Activated naive CD8-positive, alpha-beta T cell treated with anti-CD3 and anti-CD28 coated beads, Interleukin-2, amount 10 ng/mL, durations not matched to agents 7 days and 5 days (primary cell): ENCODE measurements around the gene NGLY1. TPM values are rescaled to one million over a fixed set of nuclear protein-coding genes. Genes with fewer than 3 reads are reported as not detected.

ENCODE experiments used
- ATAC-seq: fragments of 150-1000 bp; cut with Tn5 transposase; one replicate; pipeline ENCODE4 v1.10.0; 2021; ENCODE audit warnings: low read depth, moderate library complexity
- POLR2A ChIA-PET: fragments of 350-600 bp; sonication (Branson Sonifier 250); formaldehyde crosslinking; loops from one replicate; lab custom pipeline; 2021; ENCODE audit warnings: antibody characterized with exemption; lab: Charles Lee
- DNase-seq: peaks from one replicate; pipeline ENCODE4 v3.0.0; 2021
- H3K27ac Mint-ChIP-seq: one replicate; pipeline ENCODE4 v1.8.0; 2022; ENCODE audit warnings: mild to moderate bottlenecking, mixed read lengths
- H3K27me3 Mint-ChIP-seq: one replicate; pipeline ENCODE4 v1.8.0; 2022; ENCODE audit warnings: mild to moderate bottlenecking, moderate library complexity, mixed read lengths
- H3K36me3 Mint-ChIP-seq: one replicate; pipeline ENCODE4 v1.8.0; 2021; ENCODE audit warnings: mild to moderate bottlenecking, mixed read lengths
- H3K4me1 Mint-ChIP-seq: one replicate; pipeline ENCODE4 v1.8.0; 2021; ENCODE audit warnings: mixed read lengths
- H3K4me3 Mint-ChIP-seq: one replicate; pipeline ENCODE4 v1.8.0; 2022; ENCODE audit warnings: mild to moderate bottlenecking, moderate library complexity, mixed read lengths
- H3K9me3 Mint-ChIP-seq: one replicate; pipeline ENCODE4 v1.8.0; 2021; ENCODE audit warnings: mixed read lengths
- total RNA-seq, 2 experiments: library from RNA; stranded (reverse); gene quantifications; one replicate each; pipeline ENCODE4 v1.2.3, GENCODE V29; 2021

Gene NGLY1, protein sequence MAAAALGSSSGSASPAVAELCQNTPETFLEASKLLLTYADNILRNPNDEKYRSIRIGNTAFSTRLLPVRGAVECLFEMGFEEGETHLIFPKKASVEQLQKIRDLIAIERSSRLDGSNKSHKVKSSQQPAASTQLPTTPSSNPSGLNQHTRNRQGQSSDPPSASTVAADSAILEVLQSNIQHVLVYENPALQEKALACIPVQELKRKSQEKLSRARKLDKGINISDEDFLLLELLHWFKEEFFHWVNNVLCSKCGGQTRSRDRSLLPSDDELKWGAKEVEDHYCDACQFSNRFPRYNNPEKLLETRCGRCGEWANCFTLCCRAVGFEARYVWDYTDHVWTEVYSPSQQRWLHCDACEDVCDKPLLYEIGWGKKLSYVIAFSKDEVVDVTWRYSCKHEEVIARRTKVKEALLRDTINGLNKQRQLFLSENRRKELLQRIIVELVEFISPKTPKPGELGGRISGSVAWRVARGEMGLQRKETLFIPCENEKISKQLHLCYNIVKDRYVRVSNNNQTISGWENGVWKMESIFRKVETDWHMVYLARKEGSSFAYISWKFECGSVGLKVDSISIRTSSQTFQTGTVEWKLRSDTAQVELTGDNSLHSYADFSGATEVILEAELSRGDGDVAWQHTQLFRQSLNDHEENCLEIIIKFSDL
- 10 to 100 TPM; 80.4 to 80.8 TPM for total RNA-seq

DNA sequence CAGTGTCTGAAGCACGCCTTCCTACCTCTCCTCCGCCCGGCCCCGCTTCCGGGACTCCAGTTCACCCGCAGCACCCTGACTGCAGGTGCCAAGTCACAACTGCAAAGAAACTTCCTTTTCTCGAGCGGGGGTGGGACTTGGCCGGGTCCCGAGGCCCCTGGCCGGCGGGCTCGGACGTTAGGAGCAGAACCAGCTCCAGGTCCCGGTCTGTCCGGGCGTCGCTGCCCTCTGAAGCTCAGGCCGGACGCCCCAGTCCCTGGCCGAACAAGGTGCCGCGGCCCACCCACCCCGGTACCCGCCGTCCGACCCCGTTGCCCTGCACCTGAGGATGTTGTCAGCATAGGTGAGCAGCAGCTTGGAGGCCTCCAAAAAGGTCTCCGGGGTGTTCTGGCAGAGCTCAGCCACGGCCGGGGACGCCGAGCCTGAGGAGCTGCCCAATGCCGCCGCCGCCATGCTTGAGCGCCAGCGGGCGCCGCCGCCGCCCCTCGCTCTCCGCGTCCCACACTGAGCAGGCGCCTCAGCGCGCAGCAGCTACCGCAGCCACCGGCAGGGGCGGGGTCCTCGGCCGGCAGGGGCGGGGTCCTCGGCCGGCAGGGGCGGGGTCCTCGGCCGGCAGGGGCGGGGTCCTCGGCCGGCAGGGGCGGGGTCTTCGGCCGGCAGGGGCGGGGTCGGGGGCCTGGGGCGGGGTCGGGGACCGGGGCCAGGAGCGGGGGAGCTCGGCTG, at the start of gene NGLY1:
Gene NGLY1, minus strand, starts transcription at position 506 of the 723 bp plus-strand sequence. Its CDS starts 53 bp downstream, at position 453.
- peaks cover 2% of the 10 kb centered on the region for H3K27me3 Mint-ChIP-seq
- H3K36me3 Mint-ChIP-seq, result peaks cover 16% of the 10 kb centered on the region
- H3K9me3 Mint-ChIP-seq, result no peaks in the 10 kb centered on the region
- peak within 1 kb of the TSS; percentile 86 for H3K27ac Mint-ChIP-seq
- POLR2A ChIA-PET, result interaction anchor here (0.8 to 1.6 kb wide), 8 partner anchors 8 to 1866 kb away, joined by 3 to 11 read pairs (median 3); partner anchors contain the start of genes NKIRAS1 and RPL15
- H3K4me3 Mint-ChIP-seq, result peak within 1 kb of the TSS; percentile 91
- DNase-seq (peak; percentile 90), ATAC-seq (peak; percentile 95)
- H3K4me1 Mint-ChIP-seq, result peaks cover 38% of the 10 kb centered on the region

DNA sequence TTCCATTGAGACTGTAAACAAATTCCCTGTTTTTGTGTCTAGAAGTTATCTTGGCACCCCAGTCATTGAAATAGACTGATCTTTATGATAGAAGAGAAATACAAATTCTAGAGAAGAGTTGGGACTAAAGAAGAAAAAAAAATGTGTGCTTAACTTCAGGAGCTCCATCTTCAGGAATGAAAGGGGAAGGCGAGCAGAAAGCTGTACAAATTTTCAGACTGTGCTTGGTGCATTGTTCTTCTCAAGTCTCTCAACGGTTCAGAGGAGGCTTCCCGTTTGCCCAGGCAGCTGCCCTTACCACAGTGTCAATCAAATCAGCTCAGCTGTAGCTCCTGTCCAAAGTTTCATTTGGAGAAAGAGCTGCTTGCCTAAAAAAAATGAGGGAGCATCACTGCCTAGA, 48.3 kb upstream of the NGLY1 start:
- ATAC-seq, result no peak
- Mint-ChIP-seq H3K36me3 (no peaks in the 10 kb centered on the region), H3K4me3 (no peak overlapping the region), H3K9me3 (no peaks in the 10 kb centered on the region), H3K4me1 (peaks cover 2% of the 10 kb centered on the region), H3K27me3 (peaks cover 9% of the 10 kb centered on the region), H3K27ac (no peak overlapping the region)
- POLR2A ChIA-PET, result no interaction called here
- no peak for DNase-seq

DNA sequence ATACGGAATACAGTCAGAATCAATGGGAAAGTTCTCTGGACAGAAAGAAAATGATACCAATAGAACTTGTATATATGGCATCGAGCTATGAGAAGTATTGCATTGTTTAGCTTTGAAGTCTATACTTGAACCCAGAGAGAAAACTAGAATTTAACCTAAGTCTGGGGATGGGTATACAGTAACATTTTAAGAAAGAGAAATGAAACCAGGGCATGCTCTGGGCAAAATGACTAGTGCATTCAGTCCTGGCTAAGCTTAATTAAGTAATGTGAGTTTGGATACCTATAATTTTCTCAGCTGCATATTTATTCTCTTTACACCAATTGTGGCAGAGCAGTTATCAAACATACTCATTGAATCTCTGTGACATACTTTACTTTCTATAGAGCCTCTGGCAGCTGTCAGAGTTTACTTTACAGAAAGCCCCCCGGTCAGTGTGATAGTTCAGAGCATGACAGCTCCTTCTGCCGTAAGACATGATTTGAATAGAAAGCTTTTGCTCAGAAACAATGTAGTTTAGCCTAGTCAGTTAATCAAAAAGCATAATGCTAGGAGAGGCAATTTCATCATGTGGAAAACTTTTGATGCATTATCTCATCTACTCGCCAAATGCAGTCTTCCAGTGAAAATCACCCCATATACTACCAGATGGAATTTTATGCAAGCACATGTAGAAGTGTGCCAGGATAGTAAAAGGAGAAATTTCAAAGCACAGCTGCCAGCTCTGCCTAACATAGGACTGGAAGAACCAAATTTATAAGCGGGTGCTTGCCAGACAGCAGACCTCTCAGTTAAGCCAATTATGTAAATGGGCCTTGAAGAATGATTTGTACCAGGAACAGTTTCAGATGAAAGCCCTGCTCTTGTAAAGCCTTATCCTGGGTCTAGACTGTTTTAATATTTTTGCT, 47.4 kb upstream of the NGLY1 start:
- Mint-ChIP-seq H3K9me3 (no peaks in the 10 kb centered on the region), H3K36me3 (no peaks in the 10 kb centered on the region), H3K4me3 (no peak overlapping the region), H3K27ac (no peak overlapping the region), H3K27me3 (peaks cover 9% of the 10 kb centered on the region), H3K4me1 (peaks cover 10% of the 10 kb centered on the region)
- ATAC-seq, result no peak
- DNase-seq, result no peak
- POLR2A ChIA-PET, result no interaction called here

DNA sequence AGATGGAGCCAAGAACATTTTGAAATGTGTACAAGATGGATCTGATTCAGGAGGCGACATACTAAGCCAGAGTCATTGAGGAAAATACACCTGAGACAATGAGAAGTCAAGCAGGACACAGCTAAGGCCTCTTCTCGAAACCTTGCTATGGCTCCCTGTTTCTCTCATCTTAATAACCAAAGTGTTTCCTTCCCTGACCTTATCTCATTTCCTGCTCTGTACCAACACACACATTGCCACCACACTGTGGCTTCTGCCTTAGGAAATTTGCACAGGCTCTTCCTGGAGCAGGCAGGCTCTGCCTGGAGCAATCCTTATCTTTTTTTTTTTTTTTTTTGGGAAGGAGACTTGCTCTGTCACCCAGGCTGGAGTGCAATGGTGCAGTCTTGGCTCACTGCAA, 43.3 kb upstream of the NGLY1 start:
- no peak overlapping the region for H3K27ac Mint-ChIP-seq
- no peak for ATAC-seq

DNA sequence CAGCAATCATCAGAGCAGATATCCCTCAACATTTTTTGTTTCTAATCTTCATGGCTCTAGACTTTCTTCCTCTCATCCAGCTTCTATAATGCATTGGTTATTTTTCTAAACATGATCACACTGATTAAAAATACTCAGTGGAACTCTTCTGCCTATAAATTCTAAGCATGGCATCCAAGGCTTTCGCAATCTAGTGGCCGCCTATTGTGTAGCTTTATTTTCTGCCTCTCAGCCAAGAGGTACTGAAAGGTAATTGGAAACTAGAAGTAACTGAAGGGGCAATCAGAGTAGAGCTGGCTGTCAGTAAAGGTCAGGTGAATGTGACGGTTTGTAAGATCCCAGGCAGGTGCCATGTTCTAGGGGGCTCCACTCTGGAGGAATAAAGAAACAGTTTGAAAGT, 40.1 kb upstream of the NGLY1 start:
- Mint-ChIP-seq H3K9me3 (no peaks in the 10 kb centered on the region), H3K27me3 (peaks cover 6% of the 10 kb centered on the region), H3K4me3 (no peak overlapping the region), H3K27ac (no peak overlapping the region), H3K36me3 (no peaks in the 10 kb centered on the region), H3K4me1 (peaks cover 10% of the 10 kb centered on the region)
- POLR2A ChIA-PET, result no interaction called here
- ATAC-seq (no peak), DNase-seq (no peak)

More for the DNA sequence above, 43.3 kb upstream of the NGLY1 start:
- H3K9me3 Mint-ChIP-seq, result no peaks in the 10 kb centered on the region
- H3K36me3 Mint-ChIP-seq, result no peaks in the 10 kb centered on the region
- POLR2A ChIA-PET, result no interaction called here
- H3K27me3 Mint-ChIP-seq, result peaks cover 6% of the 10 kb centered on the region
- DNase-seq, result no peak
- H3K4me3 Mint-ChIP-seq, result no peak overlapping the region
- H3K4me1 Mint-ChIP-seq, result peaks cover 10% of the 10 kb centered on the region

DNA sequence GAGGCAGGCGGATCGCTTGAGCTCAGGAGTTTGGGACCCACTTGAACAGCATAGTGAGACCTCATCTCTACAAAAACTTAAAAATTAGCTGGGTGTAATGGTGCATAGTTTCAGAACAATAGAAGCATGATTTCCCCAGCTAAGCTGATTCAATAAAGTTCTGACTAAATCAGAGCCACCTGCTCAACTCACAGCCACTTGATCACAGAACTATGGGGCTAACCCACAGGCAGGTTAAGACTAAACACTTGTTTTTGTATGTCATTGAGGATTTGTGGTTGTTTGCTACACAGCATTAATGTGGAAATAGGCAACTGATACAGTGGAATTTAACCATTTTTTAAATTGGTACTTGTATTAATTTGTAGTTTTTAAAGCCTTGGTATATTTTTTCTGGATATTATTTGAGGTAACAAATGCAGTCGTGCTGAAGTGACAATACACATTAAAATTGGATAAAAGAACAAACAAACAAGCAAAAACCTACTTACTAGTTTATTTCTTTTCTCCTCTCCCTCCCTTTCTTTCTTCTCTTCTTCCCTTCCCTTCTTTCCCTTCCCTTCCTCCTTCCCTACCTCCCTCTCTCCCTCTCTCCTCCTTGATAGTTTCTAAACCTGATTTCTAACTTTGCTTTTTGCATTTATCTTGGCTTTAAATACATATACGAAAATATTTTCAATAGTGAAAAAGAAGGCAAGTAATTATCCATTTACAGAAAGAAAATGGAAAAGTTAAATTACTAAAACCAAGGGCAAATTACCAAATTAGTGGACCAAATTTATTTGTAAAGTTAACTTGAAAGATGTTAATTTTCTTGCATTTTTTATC, 38.7 kb upstream of the NGLY1 start:
- H3K4me1 Mint-ChIP-seq, result peaks cover 10% of the 10 kb centered on the region
- ATAC-seq (no peak), DNase-seq (no peak)
- H3K36me3 Mint-ChIP-seq, result no peaks in the 10 kb centered on the region
- no peaks in the 10 kb centered on the region for H3K9me3 Mint-ChIP-seq
- no peak overlapping the region for H3K27ac Mint-ChIP-seq
- POLR2A ChIA-PET, result no interaction called here
- peaks cover 8% of the 10 kb centered on the region for H3K27me3 Mint-ChIP-seq
- H3K4me3 Mint-ChIP-seq, result no peak overlapping the region

DNA sequence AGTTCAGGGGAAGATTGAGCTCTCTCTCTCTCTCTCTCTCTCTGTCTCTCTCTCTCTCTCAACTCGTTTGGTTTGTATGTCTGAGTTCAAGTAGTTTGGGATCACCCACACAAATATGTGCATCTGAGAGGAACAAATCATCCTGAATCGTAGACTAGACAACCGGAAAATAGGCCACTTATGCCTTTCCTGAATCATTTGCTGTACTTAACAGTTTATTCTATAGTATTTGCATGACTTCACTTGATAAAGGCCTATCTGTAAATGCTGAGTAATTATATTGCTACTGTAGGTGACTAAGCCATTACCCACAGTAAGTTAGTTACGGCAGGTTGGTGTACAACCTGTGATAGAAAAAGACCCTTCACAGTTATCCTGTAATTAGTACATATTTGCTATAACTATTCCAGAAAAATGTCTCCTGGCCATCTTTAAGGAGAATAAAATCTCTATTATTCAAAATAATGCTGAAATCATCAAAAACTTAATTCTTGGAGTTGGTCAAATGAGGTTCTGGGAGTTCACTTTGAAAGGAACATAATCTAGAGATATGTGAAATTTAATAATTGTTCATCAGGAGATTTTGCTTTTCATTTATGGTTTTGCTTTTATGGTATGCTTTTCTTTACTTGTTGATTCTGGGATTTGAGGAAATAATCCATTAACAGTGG, 37.7 kb upstream of the NGLY1 start:
- Mint-ChIP-seq H3K36me3 (no peaks in the 10 kb centered on the region), H3K9me3 (no peaks in the 10 kb centered on the region), H3K4me3 (no peak overlapping the region), H3K4me1 (peaks cover 2% of the 10 kb centered on the region), H3K27me3 (peaks cover 8% of the 10 kb centered on the region), H3K27ac (no peak overlapping the region)
- POLR2A ChIA-PET, result no interaction called here
- ATAC-seq (no peak), DNase-seq (no peak)

DNA sequence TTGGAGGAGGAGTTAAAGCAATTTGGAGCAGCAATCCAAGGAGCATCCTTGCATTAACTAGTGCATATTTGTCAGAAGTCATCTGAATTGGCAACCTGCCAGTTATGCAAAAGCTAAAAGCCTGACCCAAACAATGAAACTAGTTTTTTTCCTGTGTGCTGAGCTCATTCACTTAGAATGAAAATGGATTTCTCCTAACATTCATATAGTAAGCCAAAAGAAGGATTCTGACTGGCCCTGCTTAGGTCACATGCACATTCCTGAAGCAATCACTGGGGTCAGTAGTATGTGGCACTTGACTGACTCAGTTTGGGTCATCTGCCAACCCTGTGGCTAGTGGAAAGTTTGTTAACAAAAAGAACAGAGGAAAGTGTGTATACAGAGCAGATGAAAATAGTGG, 37.1 kb upstream of the NGLY1 start:
- H3K27me3 Mint-ChIP-seq, result peaks cover 8% of the 10 kb centered on the region
- no peaks in the 10 kb centered on the region for H3K9me3 Mint-ChIP-seq
- POLR2A ChIA-PET, result no interaction called here
- H3K4me3 Mint-ChIP-seq, result no peak overlapping the region
- ATAC-seq, result no peak
- DNase-seq, result no peak
- no peak overlapping the region for H3K27ac Mint-ChIP-seq
- no peaks in the 10 kb centered on the region for H3K4me1 Mint-ChIP-seq
- no peaks in the 10 kb centered on the region for H3K36me3 Mint-ChIP-seq

DNA sequence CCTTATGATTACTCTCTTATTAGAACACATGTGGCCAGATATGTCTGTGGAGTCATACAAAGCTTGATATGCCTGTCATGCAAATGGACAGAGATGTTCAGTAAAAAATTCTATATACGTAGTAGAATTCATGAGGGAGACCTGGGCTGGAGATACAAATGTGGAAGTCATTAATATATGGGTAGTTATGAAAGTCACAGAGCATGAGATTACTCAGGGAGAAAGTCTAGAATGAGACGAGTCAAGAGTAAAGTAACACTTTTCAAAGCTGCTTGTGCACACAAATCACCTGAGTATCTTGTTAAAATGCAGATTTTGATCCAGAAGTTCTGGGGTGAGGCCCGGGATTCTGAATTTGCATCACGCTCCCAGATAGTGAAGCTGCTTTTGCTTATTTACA, 35.1 kb upstream of the NGLY1 start:
- DNase-seq (no peak), ATAC-seq (no peak)
- Mint-ChIP-seq H3K27ac (no peak overlapping the region), H3K4me1 (no peaks in the 10 kb centered on the region), H3K36me3 (no peaks in the 10 kb centered on the region), H3K4me3 (no peak overlapping the region), H3K27me3 (peaks cover 11% of the 10 kb centered on the region), H3K9me3 (no peaks in the 10 kb centered on the region)
- POLR2A ChIA-PET, result no interaction called here

DNA sequence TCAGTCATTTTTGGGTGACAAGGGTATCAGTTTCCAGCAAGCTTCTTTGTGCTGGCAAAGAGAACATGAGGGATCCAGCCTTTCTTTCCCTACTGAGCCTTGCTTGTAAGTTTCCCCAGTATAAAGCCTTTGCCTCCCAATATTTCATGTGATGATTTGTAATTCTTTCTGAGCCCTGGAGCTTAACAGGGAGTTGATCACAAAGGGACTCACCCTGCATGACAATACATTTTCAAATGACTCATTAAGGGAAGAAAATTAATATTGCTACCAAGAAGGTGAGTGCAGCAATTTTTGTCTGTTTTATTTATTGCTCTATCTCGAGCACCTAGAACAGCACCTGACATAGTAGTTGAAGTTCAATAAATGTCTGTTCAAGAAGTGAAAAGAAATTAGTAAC, 34.4 kb upstream of the NGLY1 start:
- Mint-ChIP-seq H3K36me3 (no peaks in the 10 kb centered on the region), H3K4me1 (no peaks in the 10 kb centered on the region), H3K9me3 (no peaks in the 10 kb centered on the region), H3K27me3 (peaks cover 8% of the 10 kb centered on the region), H3K27ac (no peak overlapping the region), H3K4me3 (no peak overlapping the region)
- DNase-seq (no peak), ATAC-seq (no peak)
- POLR2A ChIA-PET, result no interaction called here

DNA sequence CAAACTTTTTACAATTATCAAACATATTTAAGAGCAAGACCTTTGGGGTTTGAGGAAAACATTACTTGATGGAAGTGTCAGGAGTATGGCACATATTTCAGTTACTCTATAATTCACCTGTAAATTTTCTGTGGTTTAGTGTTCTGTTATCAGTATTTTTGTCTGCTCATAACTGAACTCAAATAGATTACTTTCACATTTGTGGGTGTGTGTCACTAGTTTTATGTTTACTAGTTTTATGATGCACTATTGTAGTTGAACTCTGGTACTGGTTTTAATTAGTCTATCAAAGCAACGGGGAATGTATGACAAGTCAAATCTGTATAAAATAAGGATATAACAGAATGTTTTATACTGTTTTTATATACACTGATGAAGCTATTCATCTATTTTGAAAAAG, 33.9 kb upstream of the NGLY1 start:
- H3K27me3 Mint-ChIP-seq, result peaks cover 6% of the 10 kb centered on the region
- no peak overlapping the region for H3K4me3 Mint-ChIP-seq
- DNase-seq (no peak), ATAC-seq (no peak)
- no peaks in the 10 kb centered on the region for H3K36me3 Mint-ChIP-seq
- H3K9me3 Mint-ChIP-seq, result peaks cover 1% of the 10 kb centered on the region
- no peak overlapping the region for H3K27ac Mint-ChIP-seq
- no peaks in the 10 kb centered on the region for H3K4me1 Mint-ChIP-seq
- POLR2A ChIA-PET, result no interaction called here

DNA sequence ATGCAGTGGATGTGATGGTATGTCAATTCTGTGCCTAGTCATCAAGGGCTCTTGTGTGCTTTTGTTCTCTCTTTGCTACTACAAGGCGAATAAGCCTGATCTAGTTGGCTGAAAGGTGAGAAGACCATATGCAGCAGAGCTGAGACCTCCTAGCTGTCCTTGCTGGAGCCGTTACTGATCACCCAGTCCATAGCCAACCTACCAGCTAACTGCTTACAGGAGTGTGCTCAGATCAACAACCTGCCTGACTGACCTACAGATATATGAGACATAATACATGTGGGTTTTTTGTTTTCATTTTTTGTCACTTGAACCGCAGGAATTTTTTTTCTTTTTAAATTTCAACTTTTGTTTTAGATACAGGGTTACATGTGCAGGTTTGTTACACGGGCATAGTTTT, 29.4 kb upstream of the NGLY1 start:
- no peak overlapping the region for H3K4me3 Mint-ChIP-seq
- no peak overlapping the region for H3K27ac Mint-ChIP-seq
- DNase-seq (no peak), ATAC-seq (no peak)
- POLR2A ChIA-PET, result no interaction called here
- peaks cover 13% of the 10 kb centered on the region for H3K27me3 Mint-ChIP-seq
- no peaks in the 10 kb centered on the region for H3K4me1 Mint-ChIP-seq
- peaks cover 2% of the 10 kb centered on the region for H3K9me3 Mint-ChIP-seq
- H3K36me3 Mint-ChIP-seq, result no peaks in the 10 kb centered on the region
